ENCODE data around the gene PDZRN3. TPM values are rescaled to one million over a fixed set of nuclear protein-coding genes. Genes with fewer than 3 reads are reported as not detected.

The PDZRN3 gene
- total RNA-seq, 1 donor from 2014 or later: 28.7 TPM

DNA sequence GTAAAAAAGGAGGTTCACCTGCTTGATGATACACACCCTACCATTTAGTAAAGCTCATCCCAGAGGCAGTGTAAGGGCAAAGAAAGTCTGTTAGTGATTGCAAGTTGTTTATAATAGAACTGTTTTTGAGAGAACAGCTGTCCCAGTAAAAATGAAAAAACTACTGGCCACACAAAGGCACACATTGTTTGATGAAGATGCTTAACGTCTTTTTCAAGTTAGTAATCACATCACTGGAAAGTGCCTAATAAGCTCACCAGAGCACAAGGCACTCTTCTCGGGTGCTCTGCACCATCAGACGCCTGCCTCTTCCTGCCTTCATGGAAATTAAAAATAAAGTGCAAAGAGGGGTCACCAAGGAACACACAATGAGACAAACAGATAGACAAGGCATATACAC is 186.9 kb downstream of the PDZRN3 start:
- H3K27ac Mint-ChIP-seq: no peak overlapping the region
- H3K36me3 Mint-ChIP-seq (ENCODE audit: insufficient read depth): peaks cover 3% of the 10 kb centered on the region
- peaks cover 12% of the 10 kb centered on the region for H3K4me1 Mint-ChIP-seq (ENCODE audit: low read depth)
- H3K27me3 Mint-ChIP-seq: no peaks in the 10 kb centered on the region
- no peak overlapping the region for H3K4me3 Mint-ChIP-seq (ENCODE audit: low read depth)
- no peak for DNase-seq (ENCODE audit: low spot score, unreplicated experiment)
- TF ChIP-seq CTCF (IDR thresholded peaks at IDR 0.05; ENCODE audit: unreplicated experiment): no peak
- no peaks in the 10 kb centered on the region for H3K9me3 Mint-ChIP-seq (ENCODE audit: low read depth)

GRCh38 chr3:73435055-73435454 is 189.7 kb downstream of the PDZRN3 start:
- no peak for TF ChIP-seq CTCF (IDR thresholded peaks at IDR 0.05; ENCODE audit: unreplicated experiment)
- H3K36me3 Mint-ChIP-seq (ENCODE audit: insufficient read depth): no peaks in the 10 kb centered on the region
- H3K9me3 Mint-ChIP-seq (ENCODE audit: low read depth): no peaks in the 10 kb centered on the region
- peaks cover 17% of the 10 kb centered on the region for H3K4me1 Mint-ChIP-seq (ENCODE audit: low read depth)
- no peak overlapping the region for H3K27ac Mint-ChIP-seq
- H3K4me3 Mint-ChIP-seq (ENCODE audit: low read depth): no peak overlapping the region
- H3K27me3 Mint-ChIP-seq: no peaks in the 10 kb centered on the region
- no peak for DNase-seq (ENCODE audit: low spot score, unreplicated experiment)

GRCh38 chr3:73433687-73434086 is 191.1 kb downstream of the PDZRN3 start:
- peak overlapping the region; percentile 10 for H3K4me3 Mint-ChIP-seq (ENCODE audit: low read depth)
- H3K9me3 Mint-ChIP-seq (ENCODE audit: low read depth): no peaks in the 10 kb centered on the region
- no peak for DNase-seq (ENCODE audit: low spot score, unreplicated experiment)
- no peak for TF ChIP-seq CTCF (IDR thresholded peaks at IDR 0.05; ENCODE audit: unreplicated experiment)
- peaks cover 20% of the 10 kb centered on the region for H3K4me1 Mint-ChIP-seq (ENCODE audit: low read depth)
- H3K27me3 Mint-ChIP-seq: no peaks in the 10 kb centered on the region
- no peak overlapping the region for H3K27ac Mint-ChIP-seq
- H3K36me3 Mint-ChIP-seq (ENCODE audit: insufficient read depth): no peaks in the 10 kb centered on the region

GRCh38 chr3:73433079-73433478 is 191.7 kb downstream of the PDZRN3 start:
- peak overlapping the region; percentile 3 for H3K4me3 Mint-ChIP-seq (ENCODE audit: low read depth)
- no peak for TF ChIP-seq CTCF (IDR thresholded peaks at IDR 0.05; ENCODE audit: unreplicated experiment)

GRCh38 chr3:73432706-73433032 is 192.1 kb downstream of the PDZRN3 start:
- Mint-ChIP-seq H3K36me3 (ENCODE audit: insufficient read depth) (no peaks in the 10 kb centered on the region), H3K27me3 (no peaks in the 10 kb centered on the region), H3K27ac (no peak overlapping the region), H3K4me3 (ENCODE audit: low read depth) (no peak overlapping the region), H3K4me1 (ENCODE audit: low read depth) (peaks cover 20% of the 10 kb centered on the region), H3K9me3 (ENCODE audit: low read depth) (no peaks in the 10 kb centered on the region)
- DNase-seq (ENCODE audit: low spot score, unreplicated experiment): no peak
- peak; percentile 19 for TF ChIP-seq CTCF (IDR thresholded peaks at IDR 0.05; ENCODE audit: unreplicated experiment)

More at GRCh38 chr3:73433079-73433478, 191.7 kb downstream of the PDZRN3 start:
- Mint-ChIP-seq H3K9me3 (ENCODE audit: low read depth) (no peaks in the 10 kb centered on the region), H3K4me1 (ENCODE audit: low read depth) (peaks cover 20% of the 10 kb centered on the region), H3K27ac (no peak overlapping the region), H3K36me3 (ENCODE audit: insufficient read depth) (no peaks in the 10 kb centered on the region), H3K27me3 (no peaks in the 10 kb centered on the region)
- no peak for DNase-seq (ENCODE audit: low spot score, unreplicated experiment)

All from progenitor cell of endocrine pancreas (in vitro differentiated cells).